Measurements from ENCODE around the gene NLGN1.

- TF ChIP-seq CTCF (IDR thresholded peaks at IDR 0.05; ENCODE audit: low read length) (no peak), EZH2 (IDR thresholded peaks at IDR 0.05; ENCODE audit: borderline replicate concordance, low read length) (no peak)
Measured at GRCh38 chr3:173889596-173889995, 492.1 kb downstream of the NLGN1 start.

Measured in OCI-LY1 (cell line).